CD4-positive, alpha-beta T cell treated with Interferon gamma for 1 hour (primary cell): ENCODE data around the gene SH3RF1.
A peak's percentile ranks its signal among the peaks of the same experiment; 100 is the strongest.
"Not testable (repeated sequence)": the region's sequence is repeated elsewhere in the genome, so short reads cannot be mapped to it uniquely, and the experiment has no call there.

Experiments
- DNase-seq: peaks from one replicate; pipeline ENCODE4 v3.0.0-alpha.2; 2020

Gene SH3RF1

GRCh38 chr4:169270810-169271691, at the start of gene SH3RF1:
Gene SH3RF1, minus strand, starts transcription at chr4:169270956. Its CDS starts 1,744 bp downstream, at chr4:169269212.
- DNase-seq: peak; percentile 38

- DNase-seq: no peak
These were observed 45.0 kb upstream of the SH3RF1 start for GRCh38 chr4:169315530-169316343.

GRCh38 chr4:169314906-169315305, 44.1 kb upstream of the SH3RF1 start:
- no peak for DNase-seq

GRCh38 chr4:169313732-169314131, 43.0 kb upstream of the SH3RF1 start:
- DNase-seq: no peak

- no peak for DNase-seq
These were observed 42.1 kb upstream of the SH3RF1 start for GRCh38 chr4:169312690-169313422.

GRCh38 chr4:169311643-169312365, 41.0 kb upstream of the SH3RF1 start:
- peak; percentile 13 for DNase-seq

- DNase-seq: no peak
These were observed 38.7 kb upstream of the SH3RF1 start for GRCh38 chr4:169309326-169309967.

- DNase-seq: no peak
These were observed 36.8 kb upstream of the SH3RF1 start for GRCh38 chr4:169307576-169307975.

GRCh38 chr4:169305651-169306050, 34.9 kb upstream of the SH3RF1 start:
- no peak for DNase-seq

- no peak for DNase-seq
These were observed 34.4 kb upstream of the SH3RF1 start for GRCh38 chr4:169305173-169305572.

GRCh38 chr4:169295822-169296221, 25.1 kb upstream of the SH3RF1 start:
- no peak for DNase-seq

- peak; percentile 53 for DNase-seq
These were observed 22.8 kb upstream of the SH3RF1 start for GRCh38 chr4:169293343-169294176.

- not testable (repeated sequence) for DNase-seq
These were observed 17.2 kb upstream of the SH3RF1 start for GRCh38 chr4:169287983-169288382.

- peak; percentile 25 for DNase-seq
These were observed 16.0 kb upstream of the SH3RF1 start for GRCh38 chr4:169286562-169287301.

- no peak for DNase-seq
These were observed 12.4 kb upstream of the SH3RF1 start for GRCh38 chr4:169283114-169283509.

- DNase-seq: no peak
These were observed 11.8 kb upstream of the SH3RF1 start for GRCh38 chr4:169282429-169283113.

GRCh38 chr4:169279108-169279507, 8.4 kb upstream of the SH3RF1 start:
- DNase-seq: no peak

GRCh38 chr4:169278624-169279023, 7.9 kb upstream of the SH3RF1 start:
- no peak for DNase-seq

- DNase-seq: not testable (repeated sequence)
These were observed 7.1 kb upstream of the SH3RF1 start for GRCh38 chr4:169277838-169278237.

GRCh38 chr4:169275180-169275579, 4.4 kb upstream of the SH3RF1 start:
- DNase-seq: no peak
